HCT116 (cell line): ENCODE data around the gene CEACAM18. TPM values are rescaled to one million over a fixed set of nuclear protein-coding genes. Genes with fewer than 3 reads are reported as not detected.

ENCODE experiments used
- ATAC-seq: fragments of 200-7000 bp; cut with Tn5 transposase; 2 replicates; pipeline ENCODE4 v1.9.1; 2020; ENCODE audit warnings: mild to moderate bottlenecking, moderate library complexity
- BruUV-seq: library from RNA; stranded (reverse); fragments of 400-500 nt; replicated peaks from 2 replicates; lab custom pipeline; 2021; lab: Mats Ljungman, UMichigan
- CTCF ChIA-PET: fragments of 300-600 bp; sonication (Branson Sonifier 250); formaldehyde crosslinking; loops from one replicate; lab custom pipeline; 2021; ENCODE audit warnings: antibody characterized with exemption; lab: Charles Lee
- POLR2A ChIA-PET: fragments of 300-600, 350-600 bp; sonication (Branson Sonifier 250); formaldehyde crosslinking; loops from one replicate; lab custom pipeline; 2021; ENCODE audit warnings: antibody characterized with exemption; lab: Charles Lee
- RAD21 ChIA-PET, 2 experiments: fragments of 300-600 bp; sonication (Branson Sonifier 250); formaldehyde crosslinking; loops; one replicate each; lab custom pipeline; 2023; ENCODE audit warnings: low total read pairs in 2 of 2; ENCODE audit not compliant: uncharacterized antibody in 2 of 2, unreplicated experiment in 2 of 2, low non-redundant PET in 1 of 2; lab: Charles Lee
- DNase-seq: peaks from one replicate; pipeline ENCODE4 v3.0.0-alpha.2; 2010; ENCODE audit warnings: low read depth, low spot score
- H2AFZ ChIP-seq: fragments of 200-600 bp; shearing (Covaris generic), sonication (generic); 2 replicates; pipeline ENCODE4 v1.6.1; 2017; ENCODE audit warnings: low read depth, mixed run types, mixed read lengths, antibody characterized with exemption, low read length; ENCODE audit not compliant: poor library complexity, severe bottlenecking
- H3K27ac ChIP-seq: 2 replicates; pipeline ENCODE4 v1.5.1; 2012; ENCODE audit warnings: low read depth, low read length
- H3K27me3 ChIP-seq: fragments of 200-600 bp; sonication (generic); 2 replicates; pipeline ENCODE4 v1.6.1; 2016; ENCODE audit warnings: mixed run types, low read length, mixed read lengths; ENCODE audit not compliant: insufficient read depth
- H3K36me3 ChIP-seq, 2 experiments: fragments of 200-500 bp in 1 of 2; fragments of 200-600 bp in 1 of 2; sonication (Bioruptor generic) in 1 of 2; sonication (generic) in 1 of 2; 2 replicates each; pipeline versions ENCODE4 v1.5.1 to v1.6.1; 2014 to 2016; ENCODE audit warnings: low read length in 2 of 2, inconsistent platforms in 1 of 2, mixed read lengths in 1 of 2, mixed run types in 1 of 2; ENCODE audit not compliant: insufficient read depth in 2 of 2, control insufficient read depth in 1 of 2
- H3K4me1 ChIP-seq, 2 experiments: fragments of 200-600 bp in 1 of 2; sonication (generic) in 1 of 2; 2 replicates each; pipeline versions ENCODE4 v1.5.1 to v1.6.1; 2012 to 2017; ENCODE audit warnings: low read length in 2 of 2, inconsistent platforms in 1 of 2, mild to moderate bottlenecking in 1 of 2, mixed read lengths in 1 of 2, mixed run types in 1 of 2, moderate library complexity in 1 of 2; ENCODE audit not compliant: insufficient read depth in 2 of 2, control insufficient read depth in 1 of 2
- H3K4me2 ChIP-seq: fragments of 200-600 bp; sonication (generic); 2 replicates; pipeline ENCODE4 v1.6.1; 2017; ENCODE audit warnings: mixed run types, low read length, mixed read lengths
- H3K4me3 ChIP-seq, 2 experiments: fragments of 200-600 bp in 1 of 2; sonication (generic) in 1 of 2; replicated peaks in 1 of 2; 2 replicates each; pipeline ENCODE4 v1.5.1; 2011 to 2016; ENCODE audit warnings: low read length in 2 of 2, control low read depth in 1 of 2, low read depth in 1 of 2, mild to moderate bottlenecking in 1 of 2, mixed read lengths in 1 of 2, mixed run types in 1 of 2
- H3K79me2 ChIP-seq: fragments of 200-600 bp; sonication (generic); 2 replicates; pipeline ENCODE4 v1.6.1; 2017; ENCODE audit warnings: mild to moderate bottlenecking, mixed run types, low read length, moderate library complexity, mixed read lengths; ENCODE audit not compliant: insufficient read depth
- H3K9ac ChIP-seq: fragments of 200-600 bp; sonication (generic); 2 replicates; pipeline ENCODE4 v1.6.1; 2016; ENCODE audit warnings: low read length, mixed read lengths
- H3K9me2 ChIP-seq: fragments of 200-600 bp; sonication (generic), shearing (Covaris generic); 2 replicates; pipeline ENCODE4 v1.6.1; 2017; ENCODE audit warnings: mixed run types, mild to moderate bottlenecking, moderate library complexity; ENCODE audit not compliant: insufficient read depth
- H3K9me3 ChIP-seq, 2 experiments: fragments of 200-500 bp in 1 of 2; fragments of 200-600 bp in 1 of 2; sonication (Bioruptor generic) in 1 of 2; sonication (generic) in 1 of 2; 2 replicates each; pipeline ENCODE4 v1.6.1; 2014 to 2017; ENCODE audit warnings: low read length in 2 of 2, mixed read lengths in 2 of 2, inconsistent platforms in 1 of 2, low read depth in 1 of 2, mild to moderate bottlenecking in 1 of 2, mixed run types in 1 of 2, moderate library complexity in 1 of 2; ENCODE audit not compliant: control insufficient read depth in 1 of 2, insufficient read depth in 1 of 2
- H4K20me1 ChIP-seq: fragments of 200-600 bp; sonication (generic), shearing (Covaris generic); 2 replicates; pipeline ENCODE4 v1.6.1; 2017; ENCODE audit warnings: mixed run types, mild to moderate bottlenecking, moderate library complexity; ENCODE audit not compliant: insufficient read depth
- CBX3 ChIP-seq: IDR thresholded peaks from 2 replicates; pipeline ENCODE4 v1.6.1; 2012; ENCODE audit warnings: low read depth
- CTCF ChIP-seq, 3 experiments: fragments of 200-600 bp in 1 of 3; sonication (generic) in 1 of 3; IDR thresholded peaks in 2 of 3; conservative IDR thresholded peaks in 1 of 3; 2 replicates each; pipeline ENCODE4 v1.5.1; 2012 to 2017; ENCODE audit warnings: low read depth in 2 of 3, low read length in 2 of 3, antibody characterized with exemption in 1 of 3, borderline replicate concordance in 1 of 3, control low read depth in 1 of 3, mild to moderate bottlenecking in 1 of 3, mixed read lengths in 1 of 3, mixed run types in 1 of 3, moderate library complexity in 1 of 3; ENCODE audit not compliant: insufficient read depth in 1 of 3
- ELF1 ChIP-seq: IDR thresholded peaks from 2 replicates; pipeline ENCODE4 v1.6.1; 2012; ENCODE audit warnings: low read depth, borderline replicate concordance
- EZH2phosphoT487 ChIP-seq: fragments of 200-600 bp; IDR thresholded peaks from 2 replicates; pipeline ENCODE4 v1.6.1; 2018; ENCODE audit warnings: antibody characterized with exemption, borderline replicate concordance
- RAD21 ChIP-seq: IDR thresholded peaks from 2 replicates; pipeline ENCODE4 v1.6.1; 2012; ENCODE audit warnings: low read depth, mild to moderate bottlenecking
- intact Hi-C: fragments of 100-400 bp; cut with micrococcal nuclease; formaldehyde crosslinking; loops from 2 replicates; pipeline ENCODE4 v1.10.0; 2022
- total RNA-seq: library from RNA; stranded (reverse); gene quantifications from one replicate; pipeline ENCODE4 v1.2.1, GENCODE V29; 2021; ENCODE audit not compliant: unreplicated experiment

The CEACAM18 gene
- total RNA-seq, 1 experiment from 2014 or later: not detected

GRCh38 chr19:51460164-51460992, 18.0 kb upstream of the CEACAM18 start:
- RAD21 ChIA-PET: no interaction called here
- intact Hi-C loops: no loop called here

More at GRCh38 chr19:51460164-51460992, 18.0 kb upstream of the CEACAM18 start:
- ChIA-PET POLR2A (no interaction called here), CTCF (interaction anchor here (1.3 kb wide), 1 partner anchor 13 kb away, joined by 6 read pairs; no protein-coding TSS in a partner anchor)
- no peak overlapping the region for H3K27ac ChIP-seq
- H3K79me2 ChIP-seq: no peaks in the 10 kb centered on the region
- peak; percentile 86 for ATAC-seq
- H3K9me2 ChIP-seq: no peaks in the 10 kb centered on the region
- no peaks in the 10 kb centered on the region for H3K9me3 ChIP-seq
- H3K9ac ChIP-seq: no peak overlapping the region
- H3K4me2 ChIP-seq: peak overlapping the region; percentile 34; the same call in 1 of the 2 replicates
- H3K4me3 ChIP-seq: no peak overlapping the region
- 0 out of 2 replicates have a peak, but pooled peaks cover 3% of the 10 kb centered on the region for H3K27me3 ChIP-seq
- DNase-seq: no peak
- no peaks in the 10 kb centered on the region for H3K36me3 ChIP-seq
- H2AFZ ChIP-seq: no peak overlapping the region
- no peak for TF ChIP-seq RAD21
- TF ChIP-seq EZH2phosphoT487: no peak
- peak; percentile 74 for TF ChIP-seq ELF1
- TF ChIP-seq CBX3: 0 out of 2 replicates have a peak, but pooled peaks have one; percentile 25
- TF ChIP-seq CTCF (IDR thresholded peaks at IDR 0.05 in 2 of 3, conservative IDR thresholded peaks at IDR 0.05 in 1 of 3; ENCODE audit: borderline replicate concordance in 1 of 3, insufficient read depth in 1 of 3, low read depth in 2 of 3, low read length in 2 of 3): no peak
- BruUV-seq: no TSS peak
- no peaks in the 10 kb centered on the region for H4K20me1 ChIP-seq
- H3K4me1 ChIP-seq: no peaks in the 10 kb centered on the region
